ENCODE results near the gene MARVELD2.

DNA sequence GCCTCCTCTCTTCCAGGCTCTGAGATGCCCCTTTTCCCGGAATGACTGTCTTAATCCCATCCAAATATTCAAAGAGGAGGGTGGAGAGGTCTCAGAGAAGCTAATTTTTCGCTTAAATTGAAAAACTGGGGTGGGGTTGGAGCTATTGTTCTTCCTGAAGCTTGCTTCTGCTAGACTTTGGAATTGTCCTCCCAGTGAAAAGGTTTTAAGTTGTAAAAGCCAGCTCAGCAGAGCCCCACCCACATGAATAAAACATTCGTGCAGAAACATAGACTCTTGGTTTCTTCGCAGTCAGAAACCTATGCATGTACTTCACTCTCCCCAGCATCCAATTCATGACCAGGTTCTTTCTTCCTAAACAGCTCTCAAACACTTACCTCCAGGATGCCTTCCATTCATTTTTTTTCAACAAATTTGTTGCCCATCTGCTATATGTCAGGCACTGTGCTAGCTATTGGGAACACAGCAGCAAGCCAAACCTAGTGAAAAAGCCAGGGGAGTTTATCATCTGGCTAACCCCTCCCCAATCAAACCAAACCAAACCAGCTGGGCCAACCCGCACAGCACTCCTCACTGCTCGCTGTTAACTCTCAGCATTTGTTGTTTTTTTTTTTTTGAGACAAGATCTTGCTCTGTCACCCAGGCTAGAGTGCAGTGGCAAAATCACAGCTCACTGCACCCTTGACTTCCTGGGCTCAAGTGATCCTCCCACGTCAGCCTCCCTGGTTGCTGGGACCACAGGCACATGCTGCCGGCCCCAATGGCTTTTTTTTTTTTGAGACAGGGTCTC is 39.7 kb downstream of the MARVELD2 start:
- TF ChIP-seq, protein P1, sequence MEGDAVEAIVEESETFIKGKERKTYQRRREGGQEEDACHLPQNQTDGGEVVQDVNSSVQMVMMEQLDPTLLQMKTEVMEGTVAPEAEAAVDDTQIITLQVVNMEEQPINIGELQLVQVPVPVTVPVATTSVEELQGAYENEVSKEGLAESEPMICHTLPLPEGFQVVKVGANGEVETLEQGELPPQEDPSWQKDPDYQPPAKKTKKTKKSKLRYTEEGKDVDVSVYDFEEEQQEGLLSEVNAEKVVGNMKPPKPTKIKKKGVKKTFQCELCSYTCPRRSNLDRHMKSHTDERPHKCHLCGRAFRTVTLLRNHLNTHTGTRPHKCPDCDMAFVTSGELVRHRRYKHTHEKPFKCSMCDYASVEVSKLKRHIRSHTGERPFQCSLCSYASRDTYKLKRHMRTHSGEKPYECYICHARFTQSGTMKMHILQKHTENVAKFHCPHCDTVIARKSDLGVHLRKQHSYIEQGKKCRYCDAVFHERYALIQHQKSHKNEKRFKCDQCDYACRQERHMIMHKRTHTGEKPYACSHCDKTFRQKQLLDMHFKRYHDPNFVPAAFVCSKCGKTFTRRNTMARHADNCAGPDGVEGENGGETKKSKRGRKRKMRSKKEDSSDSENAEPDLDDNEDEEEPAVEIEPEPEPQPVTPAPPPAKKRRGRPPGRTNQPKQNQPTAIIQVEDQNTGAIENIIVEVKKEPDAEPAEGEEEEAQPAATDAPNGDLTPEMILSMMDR (IDR thresholded peaks at IDR 0.05), result no peak
- no peak for TF ChIP-seq ZFX (IDR thresholded peaks at IDR 0.05; ENCODE audit: borderline replicate concordance)

All from 22Rv1 (cell line).